ENCODE data around the gene TFAP2B.

- no peak for TF ChIP-seq CTCF (IDR thresholded peaks at IDR 0.05; ENCODE audit: poor library complexity, severe bottlenecking)
- TF ChIP-seq MXI1 (conservative IDR thresholded peaks at IDR 0.05; ENCODE audit: poor library complexity, severe bottlenecking): no peak
- no peak for TF ChIP-seq EZH2 (IDR thresholded peaks at IDR 0.05; ENCODE audit: borderline replicate concordance, insufficient read depth, low read length, poor library complexity, severe bottlenecking)
- TF ChIP-seq REST (IDR thresholded peaks at IDR 0.05; ENCODE audit: borderline replicate concordance): no peak
- TF ChIP-seq EP300 (conservative IDR thresholded peaks at IDR 0.05; ENCODE audit: poor library complexity, severe bottlenecking): no peak
- TF ChIP-seq POLR2AphosphoS5 (IDR thresholded peaks at IDR 0.05): no peak
- no peak for TF ChIP-seq RAD21 (conservative IDR thresholded peaks at IDR 0.05)
Observed at GRCh38 chr6:50824552-50824951, 5.9 kb downstream of the TFAP2B start.

All from neural cell (in vitro differentiated cells).